NCI-H226 (cell line): ENCODE data around the gene TARP.

ENCODE experiments used
- DNase-seq: peaks from one replicate; pipeline ENCODE4 v3.0.0-alpha.2; 2015

TARP gene

DNA sequence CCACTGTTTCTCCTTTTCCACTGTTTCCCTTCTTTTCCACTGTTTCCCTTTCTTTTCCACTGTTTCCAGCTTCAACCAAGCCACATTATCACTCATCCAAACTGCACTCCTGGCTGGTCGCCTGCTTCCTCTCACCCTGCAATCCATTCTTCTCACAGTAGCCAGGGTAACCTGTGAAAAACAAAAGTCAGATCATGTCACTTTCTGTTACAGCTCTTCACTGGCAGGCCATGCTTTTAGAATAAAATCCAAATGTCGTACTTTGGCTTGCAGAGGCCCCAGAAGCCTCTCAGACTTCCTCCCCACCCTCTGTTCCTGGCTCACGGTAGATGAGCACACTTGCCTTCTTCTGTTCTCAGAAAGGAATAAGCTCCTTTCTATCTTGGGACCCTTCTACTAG, 61.5 kb downstream of the TARP start:
- no peak for DNase-seq

DNA sequence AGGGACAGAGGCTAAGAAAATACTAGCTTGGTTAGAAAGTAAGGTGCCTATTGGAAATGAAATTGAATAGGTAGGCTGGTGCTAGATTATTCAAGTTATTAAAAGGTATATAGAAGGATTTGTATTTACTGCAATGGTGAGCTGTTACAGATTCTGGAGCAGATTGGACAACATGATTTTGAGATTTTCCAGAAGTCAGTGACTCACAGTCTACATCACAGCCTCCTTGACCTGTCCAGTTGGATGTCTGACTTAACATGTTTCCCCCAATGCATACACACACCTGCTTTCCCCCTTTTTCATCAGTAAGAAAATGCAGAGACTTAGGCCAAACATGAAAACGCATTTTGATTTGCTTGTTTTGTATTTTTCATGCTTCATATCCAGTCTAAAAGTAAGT, 62.0 kb downstream of the TARP start:
- DNase-seq: no peak
